NCI-H1105 (cell line): Measurements from ENCODE around the gene CASP1.
"Not testable (repeated sequence)": the region's sequence is repeated elsewhere in the genome, so short reads cannot be mapped to it uniquely, and the experiment has no call there.

Source experiments
- DNase-seq: peaks from one replicate; lab custom pipeline; 2025; lab: John Stamatoyannopoulos, UW

The CASP1 gene

DNA sequence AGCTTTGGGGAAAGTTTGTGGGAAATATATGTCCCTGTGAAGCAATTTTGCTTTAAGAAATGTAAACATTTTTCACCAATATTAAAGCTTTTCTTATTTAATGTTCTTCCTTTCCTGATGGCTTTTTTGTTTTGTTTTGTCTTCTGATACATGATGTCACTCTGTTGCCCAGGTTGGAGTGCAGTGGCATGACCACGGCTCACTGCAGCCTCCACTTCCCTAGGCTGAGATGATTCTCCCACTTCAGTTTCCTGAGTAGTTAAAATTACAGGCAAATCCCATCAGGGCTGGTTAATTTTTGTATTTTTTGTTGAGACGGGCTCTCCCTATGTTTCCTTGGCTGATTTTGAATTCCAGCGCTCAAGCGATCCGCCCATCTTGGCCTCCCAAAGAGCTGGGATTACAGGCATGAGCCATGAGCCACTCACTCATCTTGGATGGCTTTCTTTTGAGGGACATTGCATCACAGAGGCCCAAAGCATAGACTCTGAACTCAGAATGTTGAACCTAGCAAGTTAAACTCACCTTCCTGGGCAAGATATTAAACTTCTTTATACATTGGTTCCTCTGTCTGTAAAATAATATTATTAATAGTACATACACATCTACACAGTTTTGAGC is 10.8 kb upstream of the CASP1 start:
- DNase-seq = no peak

- not testable (repeated sequence) for DNase-seq
Measured at GRCh38 chr11:105044557-105045524, 9.9 kb upstream of the CASP1 start, which contains the start of gene CARD16. Gene CARD16, minus strand, starts transcription at chr11:105045335. Its CDS starts 38 bp downstream, at chr11:105045297.

DNA sequence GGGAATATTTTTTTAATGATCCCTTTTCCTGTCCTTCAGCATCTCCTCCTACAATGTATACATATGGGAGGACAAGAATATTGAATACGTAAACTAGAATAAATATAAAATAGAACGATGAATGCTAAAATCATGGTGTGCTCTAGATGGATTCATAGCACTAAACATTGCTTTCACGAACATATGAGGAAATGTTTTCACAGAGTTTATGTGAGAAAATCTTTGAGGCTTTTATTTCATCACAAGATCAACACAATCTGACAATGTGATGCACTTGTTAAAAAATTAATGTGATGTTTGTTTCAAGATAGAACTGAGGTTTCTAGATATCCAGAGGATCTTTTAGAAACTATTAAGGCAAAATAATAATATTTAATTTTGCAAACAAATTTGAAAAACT is 7.2 kb upstream of the CASP1 start:
- no peak for DNase-seq

GRCh38 chr11:105040703-105041102 is 5.8 kb upstream of the CASP1 start:
- DNase-seq = no peak

DNA sequence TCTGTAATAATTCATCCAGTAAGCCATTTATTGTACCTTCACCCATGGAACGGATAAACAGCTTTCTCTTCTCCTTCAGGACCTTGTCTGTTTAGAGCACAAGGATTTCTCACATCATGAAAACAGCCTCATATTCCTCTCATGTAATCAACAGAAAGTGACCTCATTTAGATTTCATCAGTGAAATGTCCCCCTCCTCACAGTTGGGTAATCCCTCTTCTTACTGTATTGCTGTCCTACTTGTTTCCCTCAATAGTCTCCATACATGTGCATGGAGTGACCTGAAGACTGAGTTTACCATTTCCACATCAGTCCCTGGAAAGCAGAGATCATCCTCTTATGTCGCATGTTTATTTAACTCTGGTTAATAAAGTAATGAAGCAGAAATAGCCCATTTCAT is 556 bp downstream of the CASP1 start:
- not testable (repeated sequence) for DNase-seq

DNA sequence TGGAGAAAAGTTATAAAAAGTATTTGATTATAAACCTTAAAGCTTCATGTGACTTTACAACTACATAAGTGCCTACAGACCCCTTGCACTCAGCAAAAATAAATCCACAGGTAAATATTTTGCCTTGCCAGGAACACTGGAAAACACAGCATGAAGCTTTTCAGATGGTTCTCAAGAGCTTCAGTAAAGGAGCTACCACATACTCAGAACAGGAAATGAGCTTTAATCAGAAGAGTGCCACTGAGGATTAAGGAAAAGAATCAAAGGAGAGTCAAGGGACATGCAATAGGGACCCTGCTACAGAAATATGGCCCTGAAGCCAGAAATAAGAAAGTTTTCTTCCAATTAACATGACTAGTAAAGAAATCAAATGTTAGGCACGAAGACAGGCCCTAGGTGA is 1.2 kb downstream of the CASP1 start:
- DNase-seq = no peak

DNA sequence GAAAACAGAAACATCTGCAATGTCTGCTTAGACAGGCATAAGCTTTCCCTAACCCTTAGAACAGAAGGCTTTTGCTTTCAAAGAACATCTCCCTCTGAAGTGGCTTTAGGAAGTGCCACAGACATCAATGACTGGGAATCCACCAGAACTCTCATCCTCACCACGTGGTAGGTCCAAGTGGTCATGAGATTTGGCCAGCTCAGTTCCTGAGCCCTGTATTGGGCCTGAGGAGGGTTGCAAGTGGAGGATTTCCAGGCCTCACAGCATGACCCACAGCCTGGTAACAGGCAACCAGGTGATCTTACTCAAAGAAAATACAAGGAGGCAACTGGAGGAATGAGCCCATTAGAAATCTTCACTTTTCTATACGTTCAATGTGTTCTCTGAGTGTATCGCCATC is 1.6 kb downstream of the CASP1 start:
- no peak for DNase-seq

DNA sequence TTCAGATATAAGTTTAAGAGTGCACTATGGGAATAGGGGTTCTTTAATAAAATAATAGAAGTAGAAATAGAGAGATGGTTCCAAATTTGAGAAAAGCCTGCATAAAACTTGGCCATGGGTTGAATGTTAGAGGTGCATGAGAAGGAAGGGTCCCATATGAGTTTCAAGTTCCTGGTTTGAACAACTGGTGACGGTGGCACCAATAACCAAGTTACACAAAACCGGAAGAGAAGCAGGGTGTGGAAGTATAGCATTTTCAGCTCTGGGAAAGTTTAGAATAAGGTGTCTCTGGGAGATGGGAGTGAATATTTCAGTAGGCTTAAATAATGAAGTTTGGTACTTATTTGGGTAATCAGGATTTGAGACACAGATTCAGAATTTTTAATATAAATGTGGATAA is 2.4 kb downstream of the CASP1 start:
- DNase-seq = no peak

DNA sequence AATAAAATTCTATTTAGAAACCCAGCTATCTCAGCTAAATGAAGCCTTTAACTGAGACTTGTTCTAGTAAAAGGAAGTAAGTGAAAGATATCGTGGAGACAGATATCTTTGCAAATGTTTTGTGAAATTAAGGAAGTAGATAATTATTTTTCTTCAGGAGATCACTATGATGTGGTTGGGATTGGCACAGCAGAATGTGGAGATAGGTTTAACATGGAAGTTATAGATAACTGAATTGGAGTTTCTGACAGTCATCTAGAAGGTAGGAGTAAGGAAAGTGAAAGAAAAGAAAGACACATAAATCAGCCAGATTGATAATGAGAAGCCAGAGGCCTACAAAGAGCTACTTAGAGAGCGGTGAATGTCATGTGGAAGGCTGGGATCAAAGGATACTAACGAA is 7.3 kb downstream of the CASP1 start:
- no peak for DNase-seq

- no peak for DNase-seq
Measured at GRCh38 chr11:105024394-105024793, 10.6 kb downstream of the CASP1 start.

- DNase-seq = no peak
Measured at GRCh38 chr11:105023003-105023402, 11.9 kb downstream of the CASP1 start, which contains the start of gene CASP5. Gene CASP5, minus strand, starts transcription at chr11:105023168. Its CDS starts 32 bp downstream, at chr11:105023136.

DNA sequence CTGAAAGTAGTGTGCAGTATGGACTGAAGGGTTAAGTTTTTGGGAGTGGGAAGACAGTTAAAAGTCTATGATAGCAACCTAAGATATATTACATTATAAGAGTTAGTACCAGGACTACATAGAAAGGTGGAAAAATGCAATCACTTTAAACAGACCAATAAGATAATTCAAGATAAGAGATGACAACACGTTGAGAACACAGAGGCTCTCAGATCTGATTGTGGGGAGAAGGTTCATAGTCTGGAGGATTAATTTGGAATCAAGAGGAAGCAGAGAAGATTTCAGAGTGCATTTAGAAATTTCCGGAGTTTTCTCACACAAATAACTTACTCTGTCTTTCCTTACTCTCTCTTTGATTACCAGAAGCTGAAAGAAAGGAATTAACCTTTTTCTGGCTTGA is 12.4 kb downstream of the CASP1 start:
- no peak for DNase-seq

GRCh38 chr11:105007463-105007862 is 27.5 kb downstream of the CASP1 start:
- no peak for DNase-seq

DNA sequence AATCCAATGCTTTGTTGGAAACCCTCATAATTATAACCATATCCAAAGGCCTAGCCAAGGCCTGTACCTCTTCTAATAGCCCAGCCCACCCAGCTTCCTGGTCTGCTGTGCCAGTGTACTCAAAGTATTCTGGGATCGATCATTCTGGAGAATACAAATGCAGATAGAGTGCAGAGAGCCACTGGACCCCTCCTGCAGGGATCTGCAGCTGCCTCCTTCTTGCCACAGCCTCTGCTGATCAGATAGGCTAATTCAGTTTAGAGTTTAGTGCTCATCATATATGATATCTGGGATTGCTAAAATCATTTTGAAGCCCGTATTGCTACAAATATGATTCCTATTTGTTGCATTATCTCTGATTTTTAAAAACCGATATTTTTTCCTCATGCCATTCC is 29.5 kb downstream of the CASP1 start:
- no peak for DNase-seq

- no peak for DNase-seq
Measured at GRCh38 chr11:105004021-105004420, 30.9 kb downstream of the CASP1 start.

- DNase-seq = no peak
Measured at GRCh38 chr11:105003151-105003550, 31.8 kb downstream of the CASP1 start.

DNA sequence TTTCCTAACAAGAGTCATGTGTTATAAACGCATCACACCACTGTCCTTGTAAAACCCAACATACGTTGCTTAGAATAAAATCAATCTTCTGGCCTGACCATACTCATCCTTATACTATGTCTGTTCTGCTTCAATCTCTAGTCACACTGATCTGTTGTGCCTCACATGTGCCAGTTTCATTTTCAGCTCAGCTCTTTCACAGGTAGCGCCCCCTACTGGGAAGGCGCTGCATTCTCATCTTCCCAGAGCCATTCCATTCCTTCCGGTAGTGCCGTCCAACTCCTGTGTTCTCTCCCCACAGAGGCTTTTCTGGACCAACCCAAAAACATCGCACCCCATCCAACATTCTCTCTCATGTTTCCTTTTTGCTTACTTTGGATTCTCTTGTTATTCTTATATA is 34.1 kb downstream of the CASP1 start:
- no peak for DNase-seq

DNA sequence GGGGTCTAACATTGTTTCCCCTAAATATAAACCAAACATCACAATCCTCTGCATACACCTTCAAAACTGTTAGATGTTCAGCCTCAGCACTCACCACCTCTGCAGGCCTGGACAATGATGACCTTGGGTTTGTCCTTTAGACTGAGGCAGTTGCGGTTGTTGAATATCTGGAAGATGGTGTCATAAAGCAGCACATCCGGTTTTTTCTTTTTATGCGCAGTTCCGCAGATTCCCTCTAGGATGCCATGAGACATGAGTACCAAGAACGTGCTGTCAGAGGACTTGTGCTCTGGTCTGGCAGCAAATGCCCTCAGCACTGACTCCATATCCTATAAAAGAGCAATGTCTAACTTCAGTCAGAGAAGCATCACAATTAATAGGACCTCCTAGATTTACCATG is 34.8 kb downstream of the CASP1 start:
- DNase-seq = no peak

GRCh38 chr11:104999721-105000120 is 35.2 kb downstream of the CASP1 start:
- no peak for DNase-seq

GRCh38 chr11:104997288-104997687 is 37.7 kb downstream of the CASP1 start:
- DNase-seq = no peak

DNA sequence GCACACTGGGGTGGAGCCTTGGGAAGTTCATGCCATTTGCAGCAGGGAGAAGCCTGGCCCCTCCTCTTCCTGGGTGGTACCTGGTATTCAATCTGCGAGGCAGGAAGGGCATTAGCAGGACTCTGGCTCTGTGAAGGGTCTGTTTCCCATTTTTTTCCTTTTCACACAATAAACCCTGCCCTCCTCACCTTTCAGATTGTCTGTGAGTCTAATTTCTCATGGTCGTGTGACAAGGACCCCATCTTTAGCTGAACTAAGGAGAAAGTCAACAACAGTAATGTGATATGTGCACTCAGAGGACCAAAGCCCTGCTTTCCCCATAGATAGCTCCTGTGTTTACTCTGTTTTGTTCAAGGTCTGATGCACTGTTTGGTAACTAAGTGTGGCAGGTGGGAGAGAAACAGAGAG is 39.9 kb downstream of the CASP1 start:
- peak; percentile 24 for DNase-seq

DNA sequence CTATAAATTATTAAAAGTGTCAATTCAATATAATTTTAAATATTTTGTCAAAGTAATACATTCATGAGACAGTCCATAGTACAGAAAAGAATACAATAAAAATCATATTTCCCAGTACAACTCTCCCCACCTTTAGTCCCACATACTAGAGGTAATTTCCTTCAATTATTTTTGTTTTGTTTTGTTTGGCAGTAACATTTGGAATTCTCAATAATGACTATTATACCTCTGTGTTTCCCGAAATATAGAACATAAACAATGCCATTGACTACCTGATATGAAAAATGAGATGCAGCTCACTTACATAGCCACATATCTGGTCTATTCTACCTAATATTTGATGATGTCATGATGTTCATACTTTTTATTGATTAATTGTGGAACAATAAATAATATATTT is 42.2 kb downstream of the CASP1 start:
- DNase-seq = no peak

GRCh38 chr11:104991994-104992393 is 43.0 kb downstream of the CASP1 start:
- DNase-seq = no peak
